Skin epidermis (tissue), 12 donors: ENCODE data around the gene MAP4K2.
"Not testable (repeated sequence)": the region's sequence is repeated elsewhere in the genome, so short reads cannot be mapped to it uniquely, and the experiment has no call there.

ENCODE experiments used
- H3K27ac ChIP-seq, 21 experiments: fragments of 200-600 bp; sonication (generic) in 11 of 21; one replicate each; pipeline ENCODE4 v1.5.0; 2020; ENCODE audit warnings: mild to moderate bottlenecking in 3 of 21, inconsistent platforms in 2 of 21, moderate library complexity in 2 of 21
- H3K4me3 ChIP-seq, 7 experiments: fragments of 200-600 bp; sonication (generic) in 2 of 7; one replicate each; pipeline ENCODE4 v1.5.0; 2020; ENCODE audit warnings: inconsistent platforms in 2 of 7, mild to moderate bottlenecking in 2 of 7, moderate library complexity in 1 of 7

The MAP4K2 gene

DNA sequence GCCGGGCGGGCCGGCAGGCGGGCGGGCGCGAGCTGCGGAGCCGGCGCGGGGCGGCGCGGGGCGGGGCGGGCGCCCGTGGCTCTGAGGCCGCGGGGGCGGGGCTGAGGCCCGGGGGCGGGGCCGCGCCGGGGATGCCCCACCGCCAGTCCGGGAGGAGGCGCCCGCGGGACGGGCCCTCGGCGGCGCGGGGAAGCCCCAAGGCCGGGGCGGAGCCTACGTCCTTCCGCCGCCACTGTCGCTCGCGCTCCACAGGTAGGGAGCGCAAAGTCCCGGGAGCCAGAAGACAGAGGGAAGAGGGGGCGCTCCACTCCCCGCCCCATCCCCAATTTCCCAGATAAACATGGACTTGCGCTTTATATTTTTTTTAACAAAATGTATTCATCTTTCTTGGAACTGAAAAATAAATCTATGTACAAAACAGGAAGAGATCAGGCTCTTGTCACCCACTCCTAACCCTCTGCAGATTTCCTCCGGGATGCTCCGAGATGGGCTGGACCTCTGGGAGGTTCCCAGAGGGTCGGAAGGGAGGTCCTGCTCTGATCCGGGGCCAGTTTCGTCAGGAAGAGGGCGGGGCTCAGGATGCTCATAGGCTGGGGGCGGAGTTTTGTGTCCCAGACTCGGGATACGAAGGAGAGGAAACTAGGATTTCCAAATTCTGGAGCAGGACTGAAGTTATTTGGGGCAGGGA, at the start of gene MAP4K2:
MAP4K2 (minus strand) TSS at position 57 of the 688 bp plus-strand sequence. CDS start 65 bp downstream, outside the sequence.
- peak within 1 kb of the TSS in 20 of 21 experiments; percentile 31 to 89 (median 78) for H3K27ac ChIP-seq
- H3K4me3 ChIP-seq = peak within 1 kb of the TSS; percentile 46 to 72 (median 58)

DNA sequence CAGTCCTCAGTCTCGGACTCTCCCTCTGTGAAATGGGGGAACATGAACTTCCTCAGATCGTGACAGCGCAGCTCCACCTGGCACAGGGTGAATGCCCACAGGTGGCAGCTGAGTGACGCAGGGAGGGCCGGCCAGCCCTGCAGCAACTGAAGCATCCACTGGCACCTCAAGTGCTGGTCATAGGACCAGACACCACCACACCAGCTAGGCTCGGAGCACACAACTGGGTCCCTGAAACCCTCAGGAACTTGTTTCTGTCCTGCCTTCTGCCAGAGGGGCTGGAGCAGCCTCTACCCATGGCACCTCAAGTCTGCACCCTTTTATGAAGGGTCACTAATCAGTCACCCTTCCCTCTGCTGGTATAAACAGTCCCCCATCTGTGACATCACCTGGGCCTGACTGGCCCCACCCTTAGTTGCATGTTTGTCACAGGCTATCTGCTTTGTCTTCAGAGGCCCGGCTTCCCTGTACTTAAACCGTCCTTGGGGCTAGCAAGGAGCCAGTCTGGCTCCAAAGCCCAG, 48.9 kb upstream of the MAP4K2 start:
- H3K27ac ChIP-seq = peak overlapping the region in 14 of 21 experiments; percentile 25 to 85 (median 65)

DNA sequence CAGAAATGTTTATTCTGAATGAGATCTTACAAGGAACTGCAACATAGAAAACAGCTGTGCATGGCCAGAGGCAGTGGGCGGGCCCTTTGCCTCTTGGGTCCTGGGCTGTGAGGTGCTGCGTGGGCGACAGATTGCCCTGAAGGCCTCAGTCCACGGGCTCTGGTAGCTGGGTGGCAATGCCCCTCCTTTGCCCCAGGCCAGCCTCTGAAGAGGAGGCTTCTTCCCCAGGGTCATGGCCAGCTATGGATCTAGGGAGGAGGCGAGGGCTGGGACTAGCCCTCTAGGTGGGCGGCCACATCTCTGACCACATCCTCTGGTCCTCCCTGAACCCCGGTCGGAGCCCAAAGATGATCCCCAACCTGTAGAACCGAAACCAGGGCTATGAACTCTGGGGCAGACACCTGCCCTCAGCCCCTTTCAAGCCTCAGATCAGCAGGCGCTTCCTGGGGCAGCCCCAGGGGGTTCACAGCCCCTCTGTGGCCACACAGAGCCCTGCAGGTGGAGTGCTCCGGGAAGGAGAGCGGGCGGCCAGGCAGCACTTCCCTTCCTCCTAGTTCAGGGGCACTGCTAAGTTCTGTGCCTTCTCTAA, 48.1 kb upstream of the MAP4K2 start:
- peak overlapping the region in 17 of 21 experiments; percentile 5 to 85 (median 60) for H3K27ac ChIP-seq

More for the DNA sequence above, 48.9 kb upstream of the MAP4K2 start:
- no peak overlapping the region for H3K4me3 ChIP-seq

DNA sequence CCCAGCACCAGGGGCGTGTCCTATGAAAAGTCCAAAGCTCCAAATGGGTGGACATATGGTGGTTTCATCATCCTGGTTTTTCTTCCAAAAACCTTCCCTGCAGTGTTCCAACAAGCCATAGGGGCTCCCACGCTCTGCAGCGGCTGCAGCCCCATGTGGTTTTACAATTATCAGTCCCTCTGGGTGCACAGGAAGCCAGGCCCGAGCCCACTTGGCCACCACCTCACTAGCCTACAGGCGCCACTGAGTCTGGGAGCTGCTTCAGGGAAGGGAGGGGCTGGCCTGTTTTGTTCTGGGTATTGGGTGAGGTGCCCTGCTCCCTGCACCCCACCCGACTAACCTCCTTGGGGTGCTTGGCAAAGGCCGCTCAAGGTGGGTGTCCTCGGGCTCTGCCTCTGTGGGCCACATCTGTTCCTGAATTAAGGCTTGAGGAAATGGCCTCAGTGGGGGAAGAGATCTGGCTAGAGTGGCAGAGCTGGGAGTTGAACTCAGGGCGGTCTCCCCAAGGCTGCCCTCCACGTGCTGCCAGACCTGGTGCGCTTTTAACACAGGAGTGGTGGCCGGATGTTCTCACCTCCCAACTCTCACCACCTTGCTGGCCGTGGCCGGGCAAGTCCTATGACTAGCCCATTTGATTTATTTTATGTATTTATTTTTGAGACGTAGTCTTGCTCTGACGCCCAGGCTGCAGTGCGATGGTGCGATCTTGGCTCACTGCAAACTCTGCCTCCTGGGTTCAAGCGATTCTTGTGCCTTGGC, 46.8 kb upstream of the MAP4K2 start:
- H3K4me3 ChIP-seq = no peak overlapping the region
- peak overlapping the region in 7 of 21 experiments; percentile 6 to 57 (median 16) for H3K27ac ChIP-seq

More for the DNA sequence above, 48.1 kb upstream of the MAP4K2 start:
- no peak overlapping the region for H3K4me3 ChIP-seq

DNA sequence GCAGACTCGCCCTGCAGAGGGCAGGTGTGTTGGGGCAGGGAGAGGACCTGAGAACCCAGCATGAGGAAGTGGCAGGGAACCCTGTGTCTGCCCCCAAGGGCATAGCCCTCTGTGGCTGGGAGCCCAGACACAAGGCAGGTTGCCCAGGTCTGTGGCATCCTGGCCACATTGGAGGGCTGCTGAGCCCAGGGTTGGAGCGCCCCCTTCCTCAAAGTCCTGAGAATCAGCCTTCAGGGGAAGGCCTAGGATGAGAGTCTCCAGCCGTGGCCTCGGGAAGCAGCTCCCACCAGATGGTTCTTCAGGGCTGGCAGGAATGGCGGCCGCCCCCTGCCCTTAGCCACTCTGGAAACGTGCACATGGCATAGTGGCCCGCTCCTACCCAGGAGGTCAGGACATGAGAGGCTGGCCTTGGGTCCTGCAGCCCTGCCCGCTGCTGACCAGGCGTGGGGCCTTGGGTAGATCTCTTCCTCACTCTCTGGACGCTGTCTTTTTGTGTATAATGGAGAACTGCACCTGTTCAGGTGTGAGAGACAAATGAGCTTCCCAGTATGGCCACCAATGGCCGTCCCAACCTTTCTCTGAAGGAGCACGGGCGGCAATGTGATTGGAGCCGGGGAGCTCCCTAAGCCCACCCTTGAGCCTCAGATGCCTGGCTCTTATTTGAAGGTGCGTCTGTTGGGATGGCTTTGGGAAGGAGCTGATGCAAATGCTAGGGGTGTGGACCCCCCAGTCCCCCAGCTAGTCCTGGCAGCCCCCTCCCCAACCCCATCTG, 46.0 kb upstream of the MAP4K2 start:
- Histone ChIP-seq H3K4me3 (no peak overlapping the region), H3K27ac (peak overlapping the region in 8 of 21 experiments; percentile 14 to 57 (median 35))

DNA sequence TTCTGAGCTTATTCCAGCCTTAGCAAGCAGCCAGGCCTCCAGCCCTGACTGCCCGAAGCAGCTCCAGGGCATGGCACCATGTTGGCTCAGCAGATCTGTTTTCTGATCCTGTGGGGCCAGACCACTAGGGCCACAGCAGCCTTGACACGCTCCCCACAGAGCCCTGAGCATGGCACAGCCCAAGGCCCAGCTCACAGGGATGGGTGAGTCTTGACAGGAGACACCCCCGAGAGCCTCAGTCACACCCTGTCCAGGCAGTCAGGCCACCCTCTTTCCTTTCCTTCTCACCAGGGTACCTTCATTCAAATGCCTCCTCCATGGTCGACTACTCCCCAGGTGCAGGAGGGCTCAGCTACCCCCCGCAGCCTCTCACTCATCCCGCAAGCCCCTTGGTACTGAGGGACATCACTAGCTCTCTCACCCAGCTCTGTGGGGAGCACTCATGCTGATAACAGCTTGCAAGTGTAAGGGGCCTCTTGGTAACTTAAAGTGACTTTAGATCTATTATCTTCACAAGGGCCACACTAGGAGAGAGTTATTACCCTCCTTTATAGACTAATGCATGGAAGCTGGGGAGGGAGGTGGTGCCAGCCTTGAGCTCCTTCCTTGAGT, 45.3 kb upstream of the MAP4K2 start:
- Histone ChIP-seq H3K27ac (peak overlapping the region in 6 of 21 experiments; percentile 14 to 57 (median 32)), H3K4me3 (no peak overlapping the region)

DNA sequence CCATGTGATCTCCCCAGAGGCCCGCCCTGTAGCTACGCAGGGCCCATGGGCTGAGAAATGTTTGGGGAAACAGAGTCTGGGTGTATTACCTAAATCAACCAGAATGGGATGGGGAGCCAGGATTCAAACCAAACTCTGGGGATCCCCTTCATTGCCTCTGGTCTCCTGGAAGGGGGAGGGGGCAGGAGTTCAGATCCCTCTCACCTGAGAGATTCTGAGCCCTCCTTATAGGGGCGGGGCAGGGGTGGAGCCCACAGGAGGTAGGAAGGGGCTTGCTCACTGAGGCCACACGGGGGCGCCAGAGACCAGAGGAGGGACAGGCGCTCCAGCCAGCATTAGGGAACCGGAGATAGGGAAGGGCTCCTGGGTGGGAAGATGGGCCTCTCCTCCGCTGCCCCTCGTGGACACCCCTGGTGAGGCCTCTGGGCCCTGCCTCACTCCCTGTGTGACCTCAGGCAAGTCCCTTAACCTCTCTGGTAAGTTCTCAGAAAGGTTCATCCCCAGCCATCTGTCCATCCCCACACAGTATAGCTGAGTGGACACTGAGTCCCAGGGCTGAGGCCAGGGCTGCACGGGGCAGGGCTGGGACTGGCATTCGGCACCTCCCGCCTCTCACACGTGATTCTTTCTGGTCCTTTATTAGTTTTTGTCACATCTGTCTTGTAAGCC, 44.1 kb upstream of the MAP4K2 start:
- peak overlapping the region in 1 of 21 experiments; percentile 12 for H3K27ac ChIP-seq
- H3K4me3 ChIP-seq = no peak overlapping the region

DNA sequence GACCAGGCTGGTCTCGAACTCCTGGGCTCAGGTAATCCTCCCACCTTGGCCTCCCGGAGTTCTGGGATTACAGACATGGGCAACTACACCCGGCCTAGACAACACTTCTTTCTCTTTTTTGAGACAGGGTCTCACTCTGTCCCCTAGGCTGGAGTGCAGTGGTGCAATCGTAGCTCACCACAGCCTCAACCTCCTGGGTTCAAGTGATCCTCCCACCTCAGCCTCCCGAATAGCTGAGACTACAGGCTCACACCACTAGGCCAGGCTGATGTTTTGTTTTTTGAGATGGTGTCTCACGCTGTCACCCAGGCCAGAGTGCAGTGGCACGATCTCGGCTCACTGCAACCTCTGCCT, 42.7 kb upstream of the MAP4K2 start:
- H3K27ac ChIP-seq = peak overlapping the region in 2 of 21 experiments; percentile 21 to 88

DNA sequence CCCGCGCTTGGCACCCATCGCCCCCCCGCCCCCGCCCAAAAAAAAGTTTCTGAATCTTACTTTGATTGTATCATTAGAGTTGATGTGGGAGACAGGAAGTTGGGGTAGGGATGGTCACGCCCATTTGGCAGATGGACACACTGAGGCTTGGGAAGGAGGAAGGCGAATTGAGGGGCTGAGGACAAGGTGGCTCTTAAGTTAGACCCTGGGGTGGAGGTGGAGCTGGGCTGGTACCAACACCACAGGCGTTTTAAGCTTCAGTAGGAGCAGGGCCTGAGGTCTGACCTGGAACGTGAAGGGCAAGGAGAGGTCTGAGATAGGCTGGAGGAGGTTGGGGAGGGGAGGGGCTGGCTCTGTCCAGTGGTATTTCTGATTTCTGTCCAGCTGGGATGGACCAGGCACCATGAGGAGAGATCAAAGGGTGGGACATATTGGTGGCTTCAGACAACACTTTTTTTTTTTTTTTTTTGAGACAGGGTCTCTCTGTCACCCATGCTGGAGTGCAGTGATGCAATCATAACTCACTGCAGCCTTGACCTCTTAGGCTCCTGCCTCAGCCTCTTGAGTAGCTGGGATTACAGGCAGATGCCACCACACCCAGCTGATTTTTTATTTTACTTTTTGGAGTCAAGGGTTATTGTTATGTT, 42.2 kb upstream of the MAP4K2 start:
- Histone ChIP-seq H3K27ac (peak overlapping the region in 20 of 21 experiments; percentile 46 to 93 (median 83)), H3K4me3 (peak overlapping the region; percentile 38 to 58 (median 45))

More for the DNA sequence above, 42.7 kb upstream of the MAP4K2 start:
- not testable (repeated sequence) for H3K4me3 ChIP-seq

DNA sequence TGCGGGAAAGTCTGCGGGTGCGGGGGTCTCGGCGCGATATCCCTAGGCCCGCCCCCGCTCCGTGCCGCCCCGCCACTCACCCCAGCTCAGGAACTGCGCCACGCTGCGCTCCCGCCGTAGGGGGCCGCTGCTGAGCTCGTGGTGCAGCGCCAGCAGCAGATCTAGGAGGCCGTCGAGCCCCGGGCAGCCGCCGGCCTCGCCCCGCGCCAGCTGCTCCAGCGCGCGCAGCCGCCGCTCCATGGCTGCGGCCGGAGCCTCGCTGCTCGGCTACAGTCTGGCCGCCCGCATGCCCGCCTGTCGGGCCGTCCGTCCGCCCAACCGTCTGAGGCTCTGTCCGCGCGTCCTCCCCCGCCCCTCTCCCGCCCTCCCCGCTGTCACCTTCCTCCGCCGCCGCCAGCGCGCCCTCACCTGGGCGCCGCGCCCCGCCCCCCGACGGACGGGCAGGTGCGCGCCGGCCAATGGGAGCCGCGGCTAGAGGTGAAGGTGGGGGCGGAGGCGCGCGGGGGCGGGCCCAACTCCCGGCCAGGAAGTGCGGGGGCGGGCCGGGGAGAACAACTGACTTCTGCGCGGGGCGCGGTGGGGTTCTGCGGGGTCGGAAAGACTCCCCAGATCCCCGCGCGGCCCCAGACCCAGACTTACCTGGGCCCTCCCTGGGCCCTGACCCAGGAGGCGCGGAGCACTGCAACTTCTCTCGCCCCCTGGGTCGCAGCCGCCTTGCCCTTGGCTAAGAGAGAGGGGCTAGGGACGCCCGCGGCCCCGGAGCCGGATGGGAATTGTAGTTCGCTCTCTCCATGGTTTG, 41.5 kb upstream of the MAP4K2 start, which contains the start of gene CDC42BPG:
CDC42BPG (minus strand) TSS at position 324 of the 799 bp plus-strand sequence; CDS start at position 240, 84 bp downstream.
- Histone ChIP-seq H3K4me3 (peak within 1 kb of the TSS; percentile 38 to 58 (median 45)), H3K27ac (peak within 1 kb of the TSS; percentile 46 to 93 (median 83))

DNA sequence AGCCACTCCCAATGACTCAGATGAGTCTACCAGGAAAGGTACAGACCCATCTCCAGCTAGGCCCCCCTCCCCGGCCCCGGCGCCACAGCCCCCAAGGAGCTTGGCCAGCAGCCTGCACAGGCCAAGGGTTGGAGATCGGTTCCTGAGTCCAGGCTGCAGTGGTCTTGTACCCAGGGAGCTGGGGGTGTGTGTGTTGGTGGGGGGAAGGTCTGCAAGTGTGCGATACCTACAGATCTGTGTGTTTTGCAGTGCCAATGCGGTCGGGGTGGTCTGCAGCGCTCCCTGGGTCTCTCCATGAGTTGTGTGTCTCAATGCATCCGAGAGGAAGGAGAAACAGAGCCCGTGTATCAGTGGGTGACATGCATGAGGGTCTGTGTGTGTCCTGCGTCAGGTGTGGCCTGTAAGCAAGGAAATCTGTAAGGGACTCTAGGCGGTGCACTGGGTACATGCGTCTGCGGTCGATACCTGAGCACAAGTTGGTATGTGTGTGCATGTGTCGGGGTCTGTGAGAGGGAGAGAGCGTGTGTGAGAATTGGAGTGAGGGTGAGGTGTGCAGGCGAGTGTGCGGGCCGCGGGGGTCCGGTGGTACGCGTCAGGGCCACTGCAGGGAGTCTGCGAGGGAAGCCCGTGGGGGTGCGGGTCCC, 40.8 kb upstream of the MAP4K2 start:
- H3K27ac ChIP-seq = peak overlapping the region; percentile 46 to 93 (median 83)

DNA sequence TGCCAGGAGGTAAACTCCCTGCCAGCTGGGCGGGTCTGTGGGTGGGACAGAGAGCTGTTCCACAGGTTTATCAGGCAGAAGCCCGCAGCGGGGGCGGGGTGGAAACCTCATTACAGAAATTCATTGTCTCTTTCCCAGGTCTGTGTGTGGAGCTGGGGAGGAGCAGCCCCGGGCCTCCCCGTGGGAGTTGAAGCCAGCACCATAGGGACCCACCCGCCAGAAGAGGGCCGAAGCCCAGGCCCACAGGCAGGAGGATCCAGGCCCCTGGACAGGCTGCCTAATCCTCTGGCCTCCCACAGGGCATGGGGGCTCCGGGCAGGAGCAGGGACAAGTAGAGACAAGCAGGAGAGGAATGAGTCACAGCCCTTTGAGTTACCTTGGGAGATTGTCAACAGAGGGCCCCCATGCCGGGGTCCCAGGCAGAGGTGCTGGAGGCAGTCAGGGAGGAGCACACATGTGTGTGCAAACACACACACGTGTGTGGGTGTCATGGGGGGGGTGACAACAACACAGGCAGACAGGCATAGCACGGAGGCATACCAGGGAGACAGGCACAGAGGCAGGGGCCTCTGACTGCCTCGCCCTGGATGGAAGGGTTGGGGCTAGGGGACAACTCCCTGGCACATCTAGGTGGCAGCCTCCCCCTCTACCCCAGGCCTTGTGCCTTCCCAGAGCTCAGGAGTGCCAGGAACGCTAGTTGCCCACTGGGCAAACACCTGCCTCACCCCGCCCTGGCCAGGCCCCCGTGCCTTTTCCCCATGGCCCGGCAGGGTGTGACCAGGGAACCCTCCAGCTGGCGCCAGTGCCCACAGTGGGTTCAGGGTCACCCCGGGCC, 40.1 kb upstream of the MAP4K2 start:
- H3K27ac ChIP-seq = peak overlapping the region in 20 of 21 experiments; percentile 55 to 93 (median 83)
- H3K4me3 ChIP-seq = peak overlapping the region; percentile 38 to 58 (median 45)

More for the DNA sequence above, 40.8 kb upstream of the MAP4K2 start:
- H3K4me3 ChIP-seq = peak overlapping the region; percentile 38 to 58 (median 45)

DNA sequence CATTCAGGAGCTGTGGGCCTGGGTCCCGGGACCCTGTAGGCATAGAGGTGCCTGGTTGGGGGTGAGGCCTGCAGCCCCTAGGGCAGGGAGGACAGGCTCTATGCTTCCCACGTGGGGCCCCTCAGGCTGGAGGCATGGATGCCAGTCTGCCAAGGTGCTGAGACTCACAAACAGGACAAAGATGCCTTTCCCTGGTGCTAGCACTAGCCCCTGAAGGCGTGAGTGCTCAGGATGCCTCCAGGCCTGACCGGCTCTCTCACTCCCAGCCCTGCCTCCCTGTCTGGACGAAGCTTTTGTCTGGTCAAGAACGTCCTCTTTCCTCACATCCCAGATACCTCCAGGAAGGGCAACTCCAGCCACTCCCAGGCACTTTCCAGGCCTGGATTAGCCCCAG, 39.3 kb upstream of the MAP4K2 start:
- Histone ChIP-seq H3K4me3 (peak overlapping the region in 4 of 7 experiments; percentile 1 to 58 (median 58)), H3K27ac (peak overlapping the region in 19 of 21 experiments; percentile 55 to 93 (median 83))

DNA sequence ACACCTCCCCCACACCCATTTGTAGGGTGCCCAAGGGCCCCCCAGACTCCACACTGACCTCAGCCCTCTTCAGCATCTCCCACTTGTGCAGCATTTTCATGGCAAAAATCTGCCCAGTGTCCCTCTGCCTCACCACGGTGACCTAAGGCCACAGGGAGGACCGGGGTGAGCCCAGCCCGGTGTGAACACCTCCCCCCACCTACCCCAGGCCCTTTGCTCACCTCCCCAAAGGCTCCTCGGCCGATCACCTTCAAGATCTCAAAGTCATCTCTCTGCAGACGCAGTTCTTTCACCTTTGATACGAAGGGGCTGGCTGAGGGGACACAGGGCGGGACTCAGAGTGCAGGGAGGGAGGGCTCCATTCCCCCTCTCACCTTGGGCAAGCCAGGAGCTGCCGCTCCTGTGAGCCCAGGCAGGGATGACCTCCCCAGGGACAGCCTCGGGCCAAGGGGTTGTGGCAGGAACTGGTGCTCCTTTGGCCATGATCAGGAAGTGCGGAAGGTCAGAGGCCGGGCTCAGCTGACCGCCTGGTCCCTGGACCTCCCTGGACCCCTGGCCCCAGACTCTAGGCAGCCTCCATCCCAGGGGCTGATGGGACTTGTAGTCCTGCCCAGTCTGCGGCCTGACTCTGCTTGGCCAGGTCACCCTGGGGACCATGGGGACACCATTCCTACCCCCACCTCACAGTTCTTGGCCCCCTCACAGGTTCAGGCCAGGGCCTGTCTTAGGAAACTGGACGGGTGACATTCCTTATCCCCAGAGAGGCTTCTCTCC, 38.8 kb upstream of the MAP4K2 start:
- Histone ChIP-seq H3K27ac (peak overlapping the region in 18 of 21 experiments; percentile 55 to 93 (median 84)), H3K4me3 (peak overlapping the region in 3 of 7 experiments; percentile 1 to 58 (median 58))
